Sigmoid colon (tissue), 7 donors: ENCODE data around the gene TMEM63A. TPM values are rescaled to one million over a fixed set of nuclear protein-coding genes. Genes with fewer than 3 reads are reported as not detected.
A peak's percentile ranks its signal among the peaks of the same experiment; 100 is the strongest.
"Not testable (repeated sequence)": the region's sequence is repeated elsewhere in the genome, so short reads cannot be mapped to it uniquely, and the experiment has no call there.

Experiments
- DNase-seq: peaks from one replicate; pipeline ENCODE4 v3.0.0-alpha.2; 2019
- H3K27ac ChIP-seq, 4 donors: fragments of 200-600 bp; sonication (generic); one replicate each; pipeline ENCODE4 v1.5.1; 2016 to 2019; ENCODE audit warnings: mild to moderate bottlenecking in 1 of 4
- H3K27me3 ChIP-seq, 3 donors: fragments of 200-600 bp; sonication (generic); one replicate each; pipeline ENCODE4 v1.5.1; 2019; ENCODE audit warnings: mild to moderate bottlenecking in 1 of 3
- H3K36me3 ChIP-seq, 4 donors: fragments of 200-600 bp; sonication (generic); one replicate each; pipeline ENCODE4 v1.5.1; 2016 to 2019
- H3K4me1 ChIP-seq, 4 donors: fragments of 200-600 bp; sonication (generic); one replicate each; pipeline ENCODE4 v1.5.1; 2017 to 2019
- H3K4me3 ChIP-seq, 4 donors: fragments of 200-600 bp; sonication (generic); one replicate each; pipeline ENCODE4 v1.5.1; 2017 to 2019; ENCODE audit warnings: mild to moderate bottlenecking in 2 of 4, moderate library complexity in 1 of 4
- H3K9me3 ChIP-seq, 4 donors: fragments of 200-600 bp in 3 of 4; sonication (generic) in 3 of 4; one replicate each; pipeline versions ENCODE4 v1.5.1 to v1.6.1; 2013 to 2019
- CTCF ChIP-seq, 4 experiments: fragments of 450-650 bp in 3 of 4; fragments of 200-600 bp in 1 of 4; IDR thresholded peaks; one replicate each; pipeline ENCODE4 v1.5.1; 2016 to 2019; ENCODE audit warnings: antibody characterized with exemption in 4 of 4, mild to moderate bottlenecking in 3 of 4, moderate library complexity in 2 of 4
- EP300 ChIP-seq, 4 donors: sonication (generic); formaldehyde crosslinking; IDR thresholded peaks; one replicate each; pipeline ENCODE4 v1.6.1; 2017; ENCODE audit warnings: antibody characterized with exemption in 4 of 4
- POLR2A ChIP-seq, 2 donors: fragments of 450-650 bp; IDR thresholded peaks; one replicate each; pipeline ENCODE4 v1.6.1; 2016; ENCODE audit warnings: antibody characterized with exemption in 2 of 2, mild to moderate bottlenecking in 2 of 2, moderate library complexity in 2 of 2
- POLR2AphosphoS5 ChIP-seq, 4 donors: sonication (generic); formaldehyde crosslinking; IDR thresholded peaks; one replicate each; pipeline ENCODE4 v1.6.1; 2017; ENCODE audit warnings: antibody characterized with exemption in 4 of 4
- WGBS, 2 donors: extraction: QIAGEN DNeasy Blood & Tissue Kit; methylation state at CpG; one replicate each; pipeline ENCODE4 v1.1.7; 2013; 5-methylcytosine and 5-hydroxymethylcytosine counted together
- intact Hi-C: fragments of 100-400 bp; cut with DNase I; formaldehyde crosslinking; loops from one replicate; pipeline ENCODE4 v1.15.1; 2023
- polyA plus RNA-seq, 3 donors: library from polyadenylated mRNA; stranded (reverse); fragments of 200-250 nt; gene quantifications; one replicate each; pipeline ENCODE4 v1.2.3, GENCODE V29; 2013
- total RNA-seq, 4 donors: library from RNA; depleted of rRNA; stranded (reverse); fragments of >200 nt; gene quantifications; one replicate each; pipeline ENCODE4 v1.1.0, GENCODE V29; 2016
- donor health status: healthy with polysubstance abuse.
- donor health status: Bipolar disorder and iron deficiency.
- donor health status: healthy.

TMEM63A gene
- total and polyA plus RNA-seq, 7 donors = 3.0 to 103 (median 35.9) TPM

GRCh38 chr1:225815526-225816178 lies 66.5 kb downstream of the TMEM63A start:
- Histone ChIP-seq H3K4me1 (peaks cover 0 to 92% (median 92%) of the 10 kb centered on the region in 4 donors), H3K9me3 (no peaks in the 10 kb centered on the region), H3K36me3 (no peaks in the 10 kb centered on the region), H3K27ac (peak overlapping the region; percentile 88 to 95 (median 89)), H3K4me3 (no peak overlapping the region), H3K27me3 (no peaks in the 10 kb centered on the region)
- TF ChIP-seq POLR2AphosphoS5 (IDR thresholded peaks at IDR 0.05) = no peak
- no peak for TF ChIP-seq CTCF (IDR thresholded peaks at IDR 0.05)
- TF ChIP-seq EP300 (IDR thresholded peaks at IDR 0.05) = no peak
- no peak for TF ChIP-seq POLR2A (IDR thresholded peaks at IDR 0.05)
- intact Hi-C loops = no loop called here
- 91 to 97% methylated on average over 17 of the region's 17 CpGs for WGBS, 2 donors
- no peak for DNase-seq

GRCh38 chr1:225815090-225815489 lies 67.1 kb downstream of the TMEM63A start:
- intact Hi-C loops, H3K27me3 ChIP-seq, H3K4me3 ChIP-seq, H3K36me3 ChIP-seq, H3K9me3 ChIP-seq, DNase-seq: not testable (repeated sequence)
- Histone ChIP-seq H3K27ac (peak overlapping the region; percentile 88 to 95 (median 89)), H3K4me1 (peaks cover 0 to 91% (median 87%) of the 10 kb centered on the region in 4 donors)
- 94 to 98% methylated on average over 7 of the region's 7 CpGs for WGBS, 2 donors

GRCh38 chr1:225814381-225814780 lies 67.8 kb downstream of the TMEM63A start:
- Histone ChIP-seq H3K4me1 (peaks cover 0 to 86% (median 82%) of the 10 kb centered on the region in 4 donors), H3K27me3 (no peaks in the 10 kb centered on the region), H3K4me3 (no peak overlapping the region), H3K27ac (peak overlapping the region; percentile 88 to 95 (median 88)), H3K9me3 (no peaks in the 10 kb centered on the region), H3K36me3 (no peaks in the 10 kb centered on the region)
- no peak for DNase-seq
- WGBS, 2 donors = 73 to 81% methylated on average over 7 of the region's 7 CpGs
- intact Hi-C loops = loop anchor here (5.0 kb wide), 1 partner anchor 68 kb away; the partner anchor contains the start of gene TMEM63A
- TF ChIP-seq POLR2A (IDR thresholded peaks at IDR 0.05) = no peak

GRCh38 chr1:225813214-225813964 lies 68.8 kb downstream of the TMEM63A start:
- Histone ChIP-seq H3K4me3 (no peak overlapping the region), H3K36me3 (no peaks in the 10 kb centered on the region), H3K27ac (peak overlapping the region; percentile 88 to 95 (median 88)), H3K27me3 (no peaks in the 10 kb centered on the region), H3K4me1 (peaks cover 0 to 80% (median 76%) of the 10 kb centered on the region in 4 donors), H3K9me3 (no peaks in the 10 kb centered on the region)
- 8 to 56% methylated on average over 10 of the region's 10 CpGs for WGBS, 2 donors
- TF ChIP-seq POLR2A (IDR thresholded peaks at IDR 0.05) (no peak), CTCF (IDR thresholded peaks at IDR 0.05) (no peak), POLR2AphosphoS5 (IDR thresholded peaks at IDR 0.05) (peak; percentile 50 to 67 (median 56))
- intact Hi-C loops = loop anchor here (5.0 kb wide), 1 partner anchor 69 kb away; the partner anchor contains the start of gene TMEM63A
- peak; percentile 89 for DNase-seq

- Histone ChIP-seq H3K4me3 (no peak overlapping the region), H3K4me1 (peaks cover 0 to 73% (median 68%) of the 10 kb centered on the region in 4 donors)
- intact Hi-C loops = loop anchor here (5.0 kb wide), 1 partner anchor 70 kb away; the partner anchor contains the start of gene TMEM63A
Measured at GRCh38 chr1:225812488-225813213, 69.5 kb downstream of the TMEM63A start.

More at GRCh38 chr1:225812488-225813213, 69.5 kb downstream of the TMEM63A start:
- H3K27ac ChIP-seq = peak overlapping the region; percentile 88 to 95 (median 88)
- WGBS, 2 donors = 75 to 83% methylated on average over 8 of the region's 8 CpGs
- H3K9me3 ChIP-seq = no peaks in the 10 kb centered on the region
- TF ChIP-seq CTCF (IDR thresholded peaks at IDR 0.05) = no peak
- TF ChIP-seq EP300 (IDR thresholded peaks at IDR 0.05) = no peak
- no peak for TF ChIP-seq POLR2AphosphoS5 (IDR thresholded peaks at IDR 0.05)
- TF ChIP-seq POLR2A (IDR thresholded peaks at IDR 0.05) = no peak
- DNase-seq = no peak
- no peaks in the 10 kb centered on the region for H3K36me3 ChIP-seq
- no peaks in the 10 kb centered on the region for H3K27me3 ChIP-seq
